ENCODE data around the gene RIF1. TPM values are rescaled to one million over a fixed set of nuclear protein-coding genes. Genes with fewer than 3 reads are reported as not detected.
A peak's percentile ranks its signal among the peaks of the same experiment; 100 is the strongest.
"Not testable (repeated sequence)": the region's sequence is repeated elsewhere in the genome, so short reads cannot be mapped to it uniquely, and the experiment has no call there.

The RIF1 gene
- total RNA-seq, 1 donor, result 48.5 TPM

DNA sequence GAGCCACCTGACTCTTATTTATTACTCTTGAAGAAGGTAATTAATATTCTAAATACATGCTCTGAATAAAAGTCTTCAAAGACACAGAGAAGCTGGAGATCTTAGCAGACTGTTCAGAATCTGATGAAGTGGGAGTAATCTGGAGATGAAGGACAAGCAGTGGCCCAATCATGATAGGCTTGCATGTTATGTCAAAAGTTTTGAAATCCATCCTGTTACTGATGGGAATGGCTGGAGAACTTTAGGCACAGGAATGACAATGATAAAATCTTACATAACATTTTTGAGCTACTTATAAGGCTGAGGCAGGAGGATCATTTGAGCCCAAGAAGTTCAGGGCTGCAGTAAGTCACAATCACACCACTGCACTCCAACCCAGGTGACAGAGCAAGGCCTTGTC is 2.4 kb upstream of the RIF1 start:
- Histone ChIP-seq H3K27me3 (ENCODE audit: insufficient read depth, low read length) (no peaks in the 10 kb centered on the region), H2AFZ (ENCODE audit: low read length) (no peak overlapping the region), H3K4me1 (ENCODE audit: insufficient read depth, low read length) (peaks cover 6% of the 10 kb centered on the region), H3K27ac (ENCODE audit: low read depth, low read length) (no peak overlapping the region), H4K20me1 (ENCODE audit: insufficient read depth, low read length) (peaks cover 7% of the 10 kb centered on the region), H3K79me2 (ENCODE audit: insufficient read depth, low read length) (peaks cover 26% of the 10 kb centered on the region), H3K36me3 (ENCODE audit: insufficient read depth, low read length) (peaks cover 7% of the 10 kb centered on the region), H3K4me2 (ENCODE audit: insufficient read depth, low read length) (no peak overlapping the region), H3K4me3 (ENCODE audit: insufficient read depth, low read length) (no peak overlapping the region), H3K9me3 (ENCODE audit: low read depth, low read length) (no peaks in the 10 kb centered on the region)
- TF ChIP-seq, protein P1, sequence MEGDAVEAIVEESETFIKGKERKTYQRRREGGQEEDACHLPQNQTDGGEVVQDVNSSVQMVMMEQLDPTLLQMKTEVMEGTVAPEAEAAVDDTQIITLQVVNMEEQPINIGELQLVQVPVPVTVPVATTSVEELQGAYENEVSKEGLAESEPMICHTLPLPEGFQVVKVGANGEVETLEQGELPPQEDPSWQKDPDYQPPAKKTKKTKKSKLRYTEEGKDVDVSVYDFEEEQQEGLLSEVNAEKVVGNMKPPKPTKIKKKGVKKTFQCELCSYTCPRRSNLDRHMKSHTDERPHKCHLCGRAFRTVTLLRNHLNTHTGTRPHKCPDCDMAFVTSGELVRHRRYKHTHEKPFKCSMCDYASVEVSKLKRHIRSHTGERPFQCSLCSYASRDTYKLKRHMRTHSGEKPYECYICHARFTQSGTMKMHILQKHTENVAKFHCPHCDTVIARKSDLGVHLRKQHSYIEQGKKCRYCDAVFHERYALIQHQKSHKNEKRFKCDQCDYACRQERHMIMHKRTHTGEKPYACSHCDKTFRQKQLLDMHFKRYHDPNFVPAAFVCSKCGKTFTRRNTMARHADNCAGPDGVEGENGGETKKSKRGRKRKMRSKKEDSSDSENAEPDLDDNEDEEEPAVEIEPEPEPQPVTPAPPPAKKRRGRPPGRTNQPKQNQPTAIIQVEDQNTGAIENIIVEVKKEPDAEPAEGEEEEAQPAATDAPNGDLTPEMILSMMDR (IDR thresholded peaks at IDR 0.05; ENCODE audit: extremely low read depth, low read depth, low read length), result no peak
- DNase-seq (ENCODE audit: insufficient read length, low spot score, missing footprints), result peak; percentile 61

DNA sequence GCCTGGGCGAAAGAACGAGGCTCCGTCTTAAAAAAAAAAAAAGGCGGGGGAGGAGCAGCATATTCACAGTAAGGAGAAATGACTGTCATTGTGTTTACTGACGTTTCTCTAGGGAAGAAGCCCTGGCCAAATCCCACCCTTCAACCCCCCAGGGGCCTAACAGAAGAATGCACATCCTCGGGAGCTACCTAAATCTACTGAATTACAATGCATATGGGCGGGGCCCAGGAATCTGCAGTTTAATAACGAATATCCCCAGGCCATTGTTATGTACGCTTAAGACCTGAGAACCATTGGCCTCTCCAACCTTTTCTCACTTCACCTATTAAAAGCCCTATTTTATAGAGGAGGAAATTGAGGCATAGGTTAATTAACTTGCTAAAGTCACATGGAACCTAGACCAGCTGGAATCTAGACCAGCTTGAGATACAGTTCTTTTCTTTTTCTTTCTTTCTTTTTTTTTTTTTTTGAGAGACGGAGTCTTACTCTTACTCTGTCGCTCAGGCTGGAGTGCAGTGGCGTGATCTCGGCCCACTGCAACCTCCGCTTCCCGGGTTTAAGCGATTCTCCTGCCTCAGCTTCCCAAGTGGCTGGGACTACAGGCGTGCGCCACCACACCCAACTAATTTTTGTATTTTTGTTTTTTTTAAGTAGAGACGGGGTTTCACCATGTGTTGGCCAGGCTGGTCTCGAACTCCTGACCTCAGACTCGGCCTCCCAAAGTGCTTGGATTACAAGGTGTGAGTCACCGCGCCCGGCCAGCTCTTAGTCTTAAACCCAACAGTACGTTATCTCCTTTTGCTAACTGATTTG is 708 bp upstream of the RIF1 start:
- Histone ChIP-seq H3K27ac (ENCODE audit: low read depth, low read length) (peak overlapping the region; percentile 84), H4K20me1 (ENCODE audit: insufficient read depth, low read length) (peaks cover 7% of the 10 kb centered on the region), H3K4me2 (ENCODE audit: insufficient read depth, low read length) (peak overlapping the region; percentile 84)

DNA sequence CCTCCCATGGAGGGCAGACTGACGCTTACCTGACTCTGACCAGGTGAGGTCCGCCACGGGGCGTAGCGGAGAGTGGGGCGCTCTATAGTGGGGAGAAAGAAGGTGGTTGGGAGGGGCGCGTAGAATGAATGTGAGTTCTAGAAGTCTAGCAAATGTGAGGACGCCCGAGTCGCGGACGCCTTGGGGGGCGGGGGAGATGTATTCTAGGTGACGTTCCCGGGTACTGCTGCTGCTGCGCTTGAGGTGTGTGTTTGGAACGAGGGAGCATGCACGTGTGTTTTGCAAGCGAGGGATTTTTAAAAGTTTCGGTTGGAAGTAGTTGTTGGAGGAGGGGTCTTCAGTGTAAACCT is 758 bp downstream of the RIF1 start:
- peak; percentile 68 for DNase-seq (ENCODE audit: insufficient read length, low spot score, missing footprints)

More for the DNA sequence above, 708 bp upstream of the RIF1 start:
- Histone ChIP-seq H3K27me3 (ENCODE audit: insufficient read depth, low read length) (no peaks in the 10 kb centered on the region), H3K4me3 (ENCODE audit: insufficient read depth, low read length) (peak overlapping the region; percentile 100), H3K9me3 (ENCODE audit: low read depth, low read length) (no peaks in the 10 kb centered on the region), H3K79me2 (ENCODE audit: insufficient read depth, low read length) (peaks cover 41% of the 10 kb centered on the region), H2AFZ (ENCODE audit: low read length) (peak overlapping the region; percentile 88), H3K4me1 (ENCODE audit: insufficient read depth, low read length) (peaks cover 6% of the 10 kb centered on the region), H3K36me3 (ENCODE audit: insufficient read depth, low read length) (peaks cover 19% of the 10 kb centered on the region)
- DNase-seq (ENCODE audit: insufficient read length, low spot score, missing footprints), result no peak
- TF ChIP-seq, protein P1 (IDR thresholded peaks at IDR 0.05; ENCODE audit: extremely low read depth, low read depth, low read length), result no peak

DNA sequence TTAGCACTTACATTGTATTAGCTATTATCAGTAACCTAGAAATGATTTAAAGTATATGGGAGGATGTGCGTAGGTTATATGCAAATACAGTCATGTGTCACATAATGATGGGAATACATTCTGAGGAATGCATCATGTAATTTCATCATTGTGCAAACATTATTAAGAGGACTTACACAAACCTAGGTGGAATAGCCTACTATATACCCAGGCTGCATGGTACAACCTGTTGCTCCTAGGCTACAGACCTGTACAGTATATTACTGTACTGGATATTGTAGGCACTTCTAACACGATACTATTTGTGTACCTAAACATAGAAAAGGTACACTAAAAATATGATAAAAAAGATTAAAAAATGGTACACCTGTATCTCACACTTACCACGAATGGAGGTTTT is 7.9 kb downstream of the RIF1 start:
- H3K36me3 ChIP-seq (ENCODE audit: insufficient read depth, low read length), result peaks cover 76% of the 10 kb centered on the region
- peaks cover 47% of the 10 kb centered on the region for H3K79me2 ChIP-seq (ENCODE audit: insufficient read depth, low read length)

More for the DNA sequence above, 758 bp downstream of the RIF1 start:
- Histone ChIP-seq H3K4me1 (ENCODE audit: insufficient read depth, low read length) (peaks cover 6% of the 10 kb centered on the region), H3K4me2 (ENCODE audit: insufficient read depth, low read length) (peak overlapping the region; percentile 84), H3K79me2 (ENCODE audit: insufficient read depth, low read length) (peaks cover 46% of the 10 kb centered on the region), H3K27ac (ENCODE audit: low read depth, low read length) (peak overlapping the region; percentile 84), H3K36me3 (ENCODE audit: insufficient read depth, low read length) (peaks cover 26% of the 10 kb centered on the region), H3K27me3 (ENCODE audit: insufficient read depth, low read length) (no peaks in the 10 kb centered on the region), H3K9me3 (ENCODE audit: low read depth, low read length) (no peaks in the 10 kb centered on the region), H4K20me1 (ENCODE audit: insufficient read depth, low read length) (peaks cover 7% of the 10 kb centered on the region), H2AFZ (ENCODE audit: low read length) (peak overlapping the region; percentile 88), H3K4me3 (ENCODE audit: insufficient read depth, low read length) (peak overlapping the region; percentile 100)
- TF ChIP-seq, protein P1 (IDR thresholded peaks at IDR 0.05; ENCODE audit: extremely low read depth, low read depth, low read length), result no peak

DNA sequence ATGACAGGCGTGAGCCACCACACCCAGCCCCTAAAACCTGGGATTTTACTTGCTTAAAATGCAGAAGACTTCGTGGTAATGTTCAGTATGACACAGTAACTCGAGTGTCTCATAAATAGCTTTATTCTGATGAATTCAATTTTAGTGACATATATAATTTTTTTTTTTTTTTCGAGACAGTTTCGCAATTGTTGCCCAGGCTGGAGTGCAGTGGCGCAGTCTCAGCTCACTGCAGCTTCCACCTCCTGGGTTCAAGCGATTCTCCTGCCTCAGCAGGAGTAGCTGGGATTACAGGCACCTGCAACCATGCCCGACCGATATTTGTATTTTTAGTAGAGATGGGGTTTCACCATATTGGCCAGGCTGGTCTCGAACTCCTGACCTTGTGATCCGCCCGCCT is 12.0 kb downstream of the RIF1 start:
- H3K27ac ChIP-seq (ENCODE audit: low read depth, low read length); H3K4me1 ChIP-seq (ENCODE audit: insufficient read depth, low read length); DNase-seq (ENCODE audit: insufficient read length, low spot score, missing footprints); H2AFZ ChIP-seq (ENCODE audit: low read length); H3K4me2 ChIP-seq (ENCODE audit: insufficient read depth, low read length); H4K20me1 ChIP-seq (ENCODE audit: insufficient read depth, low read length); H3K4me3 ChIP-seq (ENCODE audit: insufficient read depth, low read length); H3K27me3 ChIP-seq (ENCODE audit: insufficient read depth, low read length); H3K9me3 ChIP-seq (ENCODE audit: low read depth, low read length): not testable (repeated sequence)
- Histone ChIP-seq H3K36me3 (ENCODE audit: insufficient read depth, low read length) (peaks cover 66% of the 10 kb centered on the region), H3K79me2 (ENCODE audit: insufficient read depth, low read length) (peaks cover 55% of the 10 kb centered on the region)

More for the DNA sequence above, 7.9 kb downstream of the RIF1 start:
- H3K27me3 ChIP-seq (ENCODE audit: insufficient read depth, low read length), result no peaks in the 10 kb centered on the region
- TF ChIP-seq, protein P1 (IDR thresholded peaks at IDR 0.05; ENCODE audit: extremely low read depth, low read depth, low read length), result no peak
- DNase-seq (ENCODE audit: insufficient read length, low spot score, missing footprints), result no peak
- H3K9me3 ChIP-seq (ENCODE audit: low read depth, low read length), result no peaks in the 10 kb centered on the region
- no peak overlapping the region for H3K4me2 ChIP-seq (ENCODE audit: insufficient read depth, low read length)
- H3K4me3 ChIP-seq (ENCODE audit: insufficient read depth, low read length), result no peak overlapping the region
- H3K4me1 ChIP-seq (ENCODE audit: insufficient read depth, low read length), result no peaks in the 10 kb centered on the region
- H3K27ac ChIP-seq (ENCODE audit: low read depth, low read length), result no peak overlapping the region
- H2AFZ ChIP-seq (ENCODE audit: low read length), result no peak overlapping the region
- no peaks in the 10 kb centered on the region for H4K20me1 ChIP-seq (ENCODE audit: insufficient read depth, low read length)
